ENCODE results near the gene SLC16A7. TPM values are rescaled to one million over a fixed set of nuclear protein-coding genes. Genes with fewer than 3 reads are reported as not detected.

Gene SLC16A7
- total RNA-seq, 2 experiments from 2014 or later: 30.7 to 34.1 TPM

DNA sequence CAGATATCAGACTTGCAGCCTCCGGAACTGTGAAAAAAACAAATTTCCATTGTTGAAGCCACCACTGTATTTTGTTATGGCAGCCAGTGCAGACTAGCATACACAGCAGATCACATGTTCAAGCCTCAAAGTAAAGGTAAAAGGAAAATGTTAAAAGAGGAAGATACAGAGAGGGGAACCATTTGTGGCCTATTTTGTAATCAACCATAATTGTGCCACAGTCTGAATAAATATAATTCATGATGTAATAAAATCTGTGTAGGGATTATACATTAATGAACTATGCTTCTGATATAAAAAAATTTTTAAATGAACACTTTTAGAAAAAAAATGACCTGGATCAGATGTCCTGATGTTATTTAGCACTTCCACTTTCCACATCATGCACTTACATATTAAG, 79.6 kb downstream of the SLC16A7 start:
- intact Hi-C loops (cut with micrococcal nuclease; ENCODE audit: unreplicated experiment): no loop called here
- ChIA-PET CTCF (ENCODE audit: unreplicated experiment) (no interaction called here), POLR2A (no interaction called here)
- Histone ChIP-seq H3K9me3 (ENCODE audit: low read length) (peaks cover 23% of the 10 kb centered on the region; the same call in 1 of the 2 replicates), H3K4me1 (ENCODE audit: insufficient read depth, low read length, poor library complexity, severe bottlenecking) (no peaks in the 10 kb centered on the region), H3K79me2 (ENCODE audit: insufficient read depth, low read depth, low read length) (peaks cover 11% of the 10 kb centered on the region; the same call in 1 of the 2 replicates), H2AFZ (ENCODE audit: low read length) (no peak overlapping the region), H3K4me2 (ENCODE audit: low read length) (no peak overlapping the region), H3K4me3 (ENCODE audit: low read depth, low read length, poor library complexity, severe bottlenecking) (no peak overlapping the region), H3K27ac (ENCODE audit: low read depth, low read length, poor library complexity, severe bottlenecking) (no peak overlapping the region), H3K9me2 (ENCODE audit: insufficient read depth, low read length) (no peaks in the 10 kb centered on the region), H3K36me3 (ENCODE audit: insufficient read depth, low read length) (peaks cover 32% of the 10 kb centered on the region), H4K20me1 (ENCODE audit: insufficient read depth, low read length) (no peaks in the 10 kb centered on the region)
- no peak for DNase-seq (ENCODE audit: low spot score)
- TF ChIP-seq, protein P1, sequence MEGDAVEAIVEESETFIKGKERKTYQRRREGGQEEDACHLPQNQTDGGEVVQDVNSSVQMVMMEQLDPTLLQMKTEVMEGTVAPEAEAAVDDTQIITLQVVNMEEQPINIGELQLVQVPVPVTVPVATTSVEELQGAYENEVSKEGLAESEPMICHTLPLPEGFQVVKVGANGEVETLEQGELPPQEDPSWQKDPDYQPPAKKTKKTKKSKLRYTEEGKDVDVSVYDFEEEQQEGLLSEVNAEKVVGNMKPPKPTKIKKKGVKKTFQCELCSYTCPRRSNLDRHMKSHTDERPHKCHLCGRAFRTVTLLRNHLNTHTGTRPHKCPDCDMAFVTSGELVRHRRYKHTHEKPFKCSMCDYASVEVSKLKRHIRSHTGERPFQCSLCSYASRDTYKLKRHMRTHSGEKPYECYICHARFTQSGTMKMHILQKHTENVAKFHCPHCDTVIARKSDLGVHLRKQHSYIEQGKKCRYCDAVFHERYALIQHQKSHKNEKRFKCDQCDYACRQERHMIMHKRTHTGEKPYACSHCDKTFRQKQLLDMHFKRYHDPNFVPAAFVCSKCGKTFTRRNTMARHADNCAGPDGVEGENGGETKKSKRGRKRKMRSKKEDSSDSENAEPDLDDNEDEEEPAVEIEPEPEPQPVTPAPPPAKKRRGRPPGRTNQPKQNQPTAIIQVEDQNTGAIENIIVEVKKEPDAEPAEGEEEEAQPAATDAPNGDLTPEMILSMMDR (conservative IDR thresholded peaks at IDR 0.05; ENCODE audit: low read length): no peak
- no peak for TF ChIP-seq EZH2phosphoT487 (IDR thresholded peaks at IDR 0.05; ENCODE audit: borderline replicate concordance, low read depth, low read length)
- no TSS peak for BruUV-seq (replicated peaks)

- Histone ChIP-seq H3K9me3 (ENCODE audit: low read length) (peaks cover 23% of the 10 kb centered on the region; the same call in 1 of the 2 replicates), H3K4me1 (ENCODE audit: insufficient read depth, low read length, poor library complexity, severe bottlenecking) (no peaks in the 10 kb centered on the region), H3K36me3 (ENCODE audit: insufficient read depth, low read length) (peaks cover 32% of the 10 kb centered on the region), H3K9me2 (ENCODE audit: insufficient read depth, low read length) (no peaks in the 10 kb centered on the region), H3K4me2 (ENCODE audit: low read length) (no peak overlapping the region), H4K20me1 (ENCODE audit: insufficient read depth, low read length) (no peaks in the 10 kb centered on the region), H3K79me2 (ENCODE audit: insufficient read depth, low read depth, low read length) (peaks cover 5% of the 10 kb centered on the region; the same call in 1 of the 2 replicates), H3K4me3 (ENCODE audit: low read depth, low read length, poor library complexity, severe bottlenecking) (no peak overlapping the region), H3K27ac (ENCODE audit: low read depth, low read length, poor library complexity, severe bottlenecking) (no peak overlapping the region), H2AFZ (ENCODE audit: low read length) (no peak overlapping the region)
- DNase-seq (ENCODE audit: low spot score): no peak
- TF ChIP-seq EZH2phosphoT487 (IDR thresholded peaks at IDR 0.05; ENCODE audit: borderline replicate concordance, low read depth, low read length): no peak
- TF ChIP-seq, protein P1 (conservative IDR thresholded peaks at IDR 0.05; ENCODE audit: low read length): no peak
- ChIA-PET CTCF (ENCODE audit: unreplicated experiment) (no interaction called here), POLR2A (no interaction called here)
- BruUV-seq (replicated peaks): no TSS peak
- intact Hi-C loops (cut with micrococcal nuclease; ENCODE audit: unreplicated experiment): no loop called here
Measured at GRCh38 chr12:59677857-59678256, 82.0 kb downstream of the SLC16A7 start.

DNA sequence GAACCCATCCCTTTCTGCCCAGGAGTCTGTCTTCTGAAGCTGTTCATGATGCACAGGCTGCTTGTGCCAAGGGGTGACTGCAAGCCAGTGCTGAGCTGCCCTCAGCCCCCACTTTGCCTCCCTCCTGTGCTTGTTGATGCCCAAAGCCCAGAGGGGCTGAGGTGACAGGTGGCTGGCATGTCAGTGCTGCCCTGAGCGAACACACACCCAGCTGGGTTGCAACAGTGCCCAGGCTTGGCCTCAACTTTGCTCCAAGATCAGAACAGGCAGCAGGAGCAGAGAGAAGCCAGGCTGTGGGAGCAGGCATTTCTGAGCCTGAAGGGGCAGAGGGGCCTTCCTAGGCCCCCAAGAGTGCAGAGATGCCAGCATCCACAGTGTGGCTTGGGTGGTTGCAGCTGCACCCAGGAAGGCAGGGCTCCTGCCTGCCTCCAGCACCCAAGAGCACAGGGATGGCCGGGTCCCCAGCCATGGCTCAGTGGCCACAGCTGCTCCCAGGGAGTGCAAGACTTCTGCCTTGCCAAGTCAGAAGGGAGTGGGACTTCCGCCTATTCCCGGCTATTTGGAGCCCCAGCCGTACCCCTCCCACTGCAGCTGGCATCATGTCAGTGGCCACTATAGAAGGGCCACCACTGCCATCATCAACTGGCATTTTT, 83.1 kb downstream of the SLC16A7 start:
- DNase-seq (ENCODE audit: low spot score): no peak

More for the DNA sequence above, 83.1 kb downstream of the SLC16A7 start:
- Histone ChIP-seq H3K9me2 (ENCODE audit: insufficient read depth, low read length) (no peaks in the 10 kb centered on the region), H3K36me3 (ENCODE audit: insufficient read depth, low read length) (peaks cover 32% of the 10 kb centered on the region), H3K4me2 (ENCODE audit: low read length) (no peak overlapping the region), H3K9me3 (ENCODE audit: low read length) (peaks cover 23% of the 10 kb centered on the region; the same call in 1 of the 2 replicates), H2AFZ (ENCODE audit: low read length) (no peak overlapping the region), H3K4me3 (ENCODE audit: low read depth, low read length, poor library complexity, severe bottlenecking) (no peak overlapping the region), H4K20me1 (ENCODE audit: insufficient read depth, low read length) (no peaks in the 10 kb centered on the region), H3K27ac (ENCODE audit: low read depth, low read length, poor library complexity, severe bottlenecking) (no peak overlapping the region), H3K4me1 (ENCODE audit: insufficient read depth, low read length, poor library complexity, severe bottlenecking) (no peaks in the 10 kb centered on the region), H3K79me2 (ENCODE audit: insufficient read depth, low read depth, low read length) (no peaks in the 10 kb centered on the region)
- CTCF ChIA-PET (ENCODE audit: unreplicated experiment): no interaction called here
- TF ChIP-seq EZH2phosphoT487 (IDR thresholded peaks at IDR 0.05; ENCODE audit: borderline replicate concordance, low read depth, low read length): no peak
- TF ChIP-seq, protein P1 (conservative IDR thresholded peaks at IDR 0.05; ENCODE audit: low read length): no peak
- intact Hi-C loops (cut with micrococcal nuclease; ENCODE audit: unreplicated experiment): no loop called here
- POLR2A ChIA-PET: interaction anchor here (0.9 kb wide), 1 partner anchor 12 kb away, joined by 6 read pairs; no protein-coding TSS in a partner anchor
- no TSS peak for BruUV-seq (replicated peaks)

Measured in OCI-LY7 (cell line).